GM12878 (cell line): ENCODE results near the gene IGF1R. TPM values are rescaled to one million over a fixed set of nuclear protein-coding genes. Genes with fewer than 3 reads are reported as not detected.

ENCODE experiments used
- ATAC-seq: fragments of 200-7000 bp; cut with Tn5 transposase; 3 replicates; pipeline ENCODE4 v1.9.1; 2020; ENCODE audit warnings: mild to moderate bottlenecking, moderate library complexity
- BruUV-seq: library from RNA; stranded (reverse); fragments of 400-500 nt; replicated peaks from 2 replicates; lab custom pipeline; 2021; lab: Mats Ljungman, UMichigan
- CTCF ChIA-PET: fragments of 300-600 bp; sonication (Branson Sonifier 250); formaldehyde crosslinking; extraction: SDS; loops from one replicate; lab custom pipeline; 2021; ENCODE audit warnings: inconsistent platforms; lab: Yijun Ruan, JAX
- POLR2A ChIA-PET: fragments of 350-600 bp; formaldehyde crosslinking; extraction: SDS; loops from one replicate; lab custom pipeline; 2021; ENCODE audit warnings: inconsistent platforms; lab: Charles Lee
- RAD21 ChIA-PET: fragments of 300-600 bp; sonication (Branson Sonifier 250); formaldehyde crosslinking; loops from one replicate; lab custom pipeline; 2023; ENCODE audit warnings: antibody characterized with exemption; ENCODE audit not compliant: unreplicated experiment; lab: Charles Lee
- SMC1A ChIA-PET: fragments of 300-600 bp; sonication (Branson Sonifier 250); formaldehyde crosslinking; loops from one replicate; lab custom pipeline; 2023; ENCODE audit not compliant: unreplicated experiment, uncharacterized antibody; lab: Charles Lee
- DNase-seq: peaks from one replicate; pipeline ENCODE4 v3.0.0-alpha.2; 2011; ENCODE audit warnings: low read depth, low spot score
- FAIRE-seq: peaks from 3 replicates; lab custom pipeline; 2011; peaks lifted over from hg19 to GRCh38; lab: Jason Lieb, UNC
- H2AFZ ChIP-seq: 2 replicates; pipeline ENCODE4 v1.6.0; 2011; ENCODE audit warnings: low read depth, low read length, control low read depth; ENCODE audit not compliant: control insufficient read depth
- H3K27ac ChIP-seq: 2 replicates; pipeline ENCODE4 v1.5.1; 2011; ENCODE audit warnings: control low read depth; ENCODE audit not compliant: control insufficient read depth, insufficient read depth
- H3K27me3 ChIP-seq, 2 experiments: replicated peaks in 1 of 2; 2 replicates each; pipeline versions ENCODE4 v1.6.0 to v1.6.1; 2011; ENCODE audit warnings: low read length in 1 of 2; ENCODE audit not compliant: control insufficient read depth in 2 of 2, insufficient read depth in 2 of 2
- H3K36me3 ChIP-seq, 2 experiments: 2 replicates each; pipeline ENCODE4 v1.5.1; 2011; ENCODE audit warnings: low read length in 1 of 2; ENCODE audit not compliant: control insufficient read depth in 2 of 2, insufficient read depth in 2 of 2
- H3K4me1 ChIP-seq: 2 replicates; pipeline ENCODE4 v1.6.1; 2011; ENCODE audit warnings: mild to moderate bottlenecking, low read length, moderate library complexity, mixed read lengths; ENCODE audit not compliant: control insufficient read depth, insufficient read depth
- H3K4me2 ChIP-seq: 2 replicates; pipeline ENCODE4 v1.6.0; 2011; ENCODE audit warnings: control low read depth; ENCODE audit not compliant: control insufficient read depth, insufficient read depth
- H3K4me3 ChIP-seq: fragments of 200-600 bp; sonication (generic); 2 replicates; pipeline ENCODE4 v1.5.1; 2016
- H3K79me2 ChIP-seq: 2 replicates; pipeline ENCODE4 v1.6.0; 2011; ENCODE audit warnings: low read length; ENCODE audit not compliant: control insufficient read depth, insufficient read depth
- H3K9ac ChIP-seq: 2 replicates; pipeline ENCODE4 v1.8.0; 2011; ENCODE audit warnings: low read length, control low read depth, mixed read lengths; ENCODE audit not compliant: control insufficient read depth, insufficient read depth
- H3K9me3 ChIP-seq: replicated peaks from 3 replicates; pipeline ENCODE4 v1.5.1; 2011; ENCODE audit warnings: mild to moderate bottlenecking, low read length; ENCODE audit not compliant: control insufficient read depth, insufficient read depth
- H4K20me1 ChIP-seq: 2 replicates; pipeline ENCODE4 v1.6.0; 2011; ENCODE audit not compliant: control insufficient read depth, insufficient read depth
- CBX3 ChIP-seq: fragments of 200-600 bp; sonication (generic); IDR thresholded peaks from 2 replicates; pipeline ENCODE4 v1.6.1; 2016; ENCODE audit warnings: low read depth, borderline replicate concordance
- NFIC ChIP-seq: IDR thresholded peaks from 2 replicates; pipeline ENCODE4 v1.6.1; 2012; ENCODE audit warnings: low read depth, mild to moderate bottlenecking, inconsistent platforms, low read length, moderate library complexity
- PML ChIP-seq: IDR thresholded peaks from 2 replicates; pipeline ENCODE4 v1.6.1; 2012; ENCODE audit warnings: low read length, inconsistent platforms
- RAD51 ChIP-seq: fragments of 450-650 bp; IDR thresholded peaks from 2 replicates; pipeline ENCODE4 v1.6.1; 2016; ENCODE audit warnings: moderate library complexity, mild to moderate bottlenecking, inconsistent platforms
- RCOR1 ChIP-seq: conservative IDR thresholded peaks from 2 replicates; pipeline ENCODE4 v1.6.1; 2012; ENCODE audit warnings: low read depth, low read length, improper control_type of control experiment
- SMARCA5 ChIP-seq: fragments of 450-650 bp; IDR thresholded peaks from 2 replicates; pipeline ENCODE4 v1.6.1; 2017; ENCODE audit warnings: mild to moderate bottlenecking
- STAT1 ChIP-seq: fragments of 450-650 bp; conservative IDR thresholded peaks from 2 replicates; pipeline ENCODE4 v1.6.1; 2014; ENCODE audit warnings: antibody characterized with exemption, mild to moderate bottlenecking
- SUPT20H ChIP-seq: IDR thresholded peaks from 2 replicates; pipeline ENCODE4 v1.6.1; 2011; ENCODE audit warnings: low read depth, mild to moderate bottlenecking, low read length, moderate library complexity, borderline replicate concordance; ENCODE audit not compliant: control insufficient read depth
- WGBS: methylation state at CpG from one replicate; pipeline ENCODE4 v1.1.6; 2016; ENCODE audit warnings: low lambda C conversion rate; ENCODE audit not compliant: insufficient replicate concordance, insufficient coverage; ENCODE audit errors: missing lambda C conversion rate; 5-methylcytosine and 5-hydroxymethylcytosine counted together
- in situ Hi-C: fragments of 300-500 bp; cut with MboI; formaldehyde crosslinking; loops from 9 replicates; pipeline ENCODE4 v1.14.3; 2018; ENCODE audit warnings: mixed read lengths
- intact Hi-C: fragments of 100-400 bp; cut with micrococcal nuclease; formaldehyde crosslinking; loops from one replicate; pipeline ENCODE4 v1.14.2; 2022; ENCODE audit not compliant: unreplicated experiment
- polyA plus RNA-seq, 11 experiments: library from polyadenylated mRNA; depleted of rRNA in 4 of 11; unstranded in 6 of 11; stranded (reverse) in 5 of 11; fragments of >200 nt; fragmentation: Nextera tagmentation in 4 of 11; fragmentation: Illumina TruSeq in 1 of 11; extraction: Ambion mirVana in 4 of 11; extraction: Trizol in 1 of 11; gene quantifications; 1 replicate in 1 of 11; 2 replicates in 10 of 11; pipeline versions ENCODE4 v1.2.1 to v1.2.3, GENCODE V29; 2011 to 2016; ENCODE audit warnings: inconsistent platforms in 2 of 11, missing spikeins in 2 of 11, low read depth in 1 of 11
- total RNA-seq, 4 experiments: library from RNA; depleted of rRNA in 3 of 4; stranded (reverse); fragments of >200 nt in 3 of 4; fragmentation: Illumina TruSeq in 1 of 4; extraction: Trizol in 1 of 4; gene quantifications; 2 replicates each; pipeline versions ENCODE4 v1.2.1 to v1.2.3, GENCODE V29; 2013 to 2021
- TF ChIP-seq, protein P1 (sequence below): fragments of 450-650 bp; IDR thresholded peaks from 2 replicates; pipeline ENCODE4 v1.6.1; 2017; ENCODE audit warnings: mild to moderate bottlenecking
- TF ChIP-seq, protein P2 (sequence below): fragments of 150-350 bp; IDR thresholded peaks from 2 replicates; pipeline ENCODE4 v1.6.1; 2014; ENCODE audit warnings: mild to moderate bottlenecking, low read depth, low read length

The IGF1R gene
- total and polyA plus RNA-seq, 10 of the 15 experiments (the other 5 are each of a cell fraction or from before 2014, with no cell fraction given): 0.03 to 2.7 (median 0.66) TPM

GRCh38 chr15:98660055-98660454 lies 11.7 kb downstream of the IGF1R start:
- Histone ChIP-seq H3K4me3 (no peak overlapping the region), H2AFZ (no peak overlapping the region), H3K79me2 (no peaks in the 10 kb centered on the region), H4K20me1 (no peaks in the 10 kb centered on the region), H3K36me3 (no peaks in the 10 kb centered on the region), H3K4me1 (no peaks in the 10 kb centered on the region), H3K4me2 (no peak overlapping the region), H3K9me3 (no peaks in the 10 kb centered on the region), H3K27me3 (no peaks in the 10 kb centered on the region), H3K9ac (no peak overlapping the region), H3K27ac (no peak overlapping the region)
- ChIA-PET RAD21 (interaction anchor here (0.9 to 2.6 kb wide), 5 partner anchors 140 to 420 kb away, joined by 3 to 11 read pairs (median 6); no protein-coding TSS in a partner anchor), SMC1A (interaction anchor here (0.7 to 4.4 kb wide), 9 partner anchors 13 to 419 kb away, joined by 3 to 27 read pairs (median 5); no protein-coding TSS in a partner anchor), CTCF (interaction anchor here (0.7 to 6.8 kb wide), 30 partner anchors 8 to 1294 kb away, joined by 3 to 93 read pairs (median 4); no protein-coding TSS in a partner anchor), POLR2A (no interaction called here)
- in situ Hi-C loops: no loop called here
- 0% methylated on average over 3 of the region's 3 CpGs for WGBS
- ATAC-seq (no peak), FAIRE-seq (no peak), DNase-seq (no peak)
- no TSS peak for BruUV-seq
- no peak for TF ChIP-seq RAD51
- no peak for TF ChIP-seq PML
- TF ChIP-seq CBX3: no peak
- no peak for TF ChIP-seq NFIC
- TF ChIP-seq, protein P1, sequence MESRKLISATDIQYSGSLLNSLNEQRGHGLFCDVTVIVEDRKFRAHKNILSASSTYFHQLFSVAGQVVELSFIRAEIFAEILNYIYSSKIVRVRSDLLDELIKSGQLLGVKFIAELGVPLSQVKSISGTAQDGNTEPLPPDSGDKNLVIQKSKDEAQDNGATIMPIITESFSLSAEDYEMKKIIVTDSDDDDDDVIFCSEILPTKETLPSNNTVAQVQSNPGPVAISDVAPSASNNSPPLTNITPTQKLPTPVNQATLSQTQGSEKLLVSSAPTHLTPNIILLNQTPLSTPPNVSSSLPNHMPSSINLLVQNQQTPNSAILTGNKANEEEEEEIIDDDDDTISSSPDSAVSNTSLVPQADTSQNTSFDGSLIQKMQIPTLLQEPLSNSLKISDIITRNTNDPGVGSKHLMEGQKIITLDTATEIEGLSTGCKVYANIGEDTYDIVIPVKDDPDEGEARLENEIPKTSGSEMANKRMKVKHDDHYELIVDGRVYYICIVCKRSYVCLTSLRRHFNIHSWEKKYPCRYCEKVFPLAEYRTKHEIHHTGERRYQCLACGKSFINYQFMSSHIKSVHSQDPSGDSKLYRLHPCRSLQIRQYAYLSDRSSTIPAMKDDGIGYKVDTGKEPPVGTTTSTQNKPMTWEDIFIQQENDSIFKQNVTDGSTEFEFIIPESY: no peak
- TF ChIP-seq RCOR1: no peak
- TF ChIP-seq STAT1: no peak
- no peak for TF ChIP-seq SMARCA5
- TF ChIP-seq, protein P2, sequence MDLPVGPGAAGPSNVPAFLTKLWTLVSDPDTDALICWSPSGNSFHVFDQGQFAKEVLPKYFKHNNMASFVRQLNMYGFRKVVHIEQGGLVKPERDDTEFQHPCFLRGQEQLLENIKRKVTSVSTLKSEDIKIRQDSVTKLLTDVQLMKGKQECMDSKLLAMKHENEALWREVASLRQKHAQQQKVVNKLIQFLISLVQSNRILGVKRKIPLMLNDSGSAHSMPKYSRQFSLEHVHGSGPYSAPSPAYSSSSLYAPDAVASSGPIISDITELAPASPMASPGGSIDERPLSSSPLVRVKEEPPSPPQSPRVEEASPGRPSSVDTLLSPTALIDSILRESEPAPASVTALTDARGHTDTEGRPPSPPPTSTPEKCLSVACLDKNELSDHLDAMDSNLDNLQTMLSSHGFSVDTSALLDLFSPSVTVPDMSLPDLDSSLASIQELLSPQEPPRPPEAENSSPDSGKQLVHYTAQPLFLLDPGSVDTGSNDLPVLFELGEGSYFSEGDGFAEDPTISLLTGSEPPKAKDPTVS: no peak
- TF ChIP-seq SUPT20H: no peak
- intact Hi-C loops: no loop called here
